ENCODE data around the gene TARS2.

Gene TARS2

GRCh38 chr1:150498342-150498741, 11.1 kb downstream of the TARS2 start:
- no CpG with 5 or more reads among the region's 10 CpGs for WGBS, 2 donors (ENCODE audit: extremely low coverage in 2 of 2, insufficient read length in 2 of 2, insufficient replicate concordance in 1 of 2)
- H3K23ac ChIP-seq (ENCODE audit: low read depth, low read length, poor library complexity), result no peak overlapping the region

GRCh38 chr1:150505431-150505830, 18.2 kb downstream of the TARS2 start:
- Histone ChIP-seq H3K9me3 (replicated peaks in 1 of 2; ENCODE audit: control insufficient read depth in 2 of 2, insufficient read depth in 1 of 2, low read depth in 1 of 2, low read length in 2 of 2) (no peaks in the 10 kb centered on the region), H2AK5ac (ENCODE audit: low read depth, low read length) (no peak overlapping the region), H3K27me3 (ENCODE audit: control insufficient read depth in 3 of 3, insufficient read depth in 3 of 3, low read depth in 1 of 3, low read length in 3 of 3) (no peaks in the 10 kb centered on the region), H3K23ac (ENCODE audit: low read depth, low read length, poor library complexity) (no peak overlapping the region), H2BK12ac (ENCODE audit: low read length) (no peak overlapping the region), H3K18ac (ENCODE audit: low read length) (no peak overlapping the region), H3K14ac (ENCODE audit: low read length) (no peak overlapping the region), H4K8ac (ENCODE audit: low read depth, low read length) (no peak overlapping the region), H3K4me3 (ENCODE audit: low read length in 2 of 2) (no peak overlapping the region), H3K4me1 (ENCODE audit: control insufficient read depth in 2 of 2, insufficient read depth in 1 of 2, low read depth in 1 of 2, low read length in 2 of 2) (peaks cover 12 to 35% of the 10 kb centered on the region in 2 donors), H2BK120ac (ENCODE audit: low read depth, low read length) (no peak overlapping the region), H3K4ac (ENCODE audit: low read length) (no peak overlapping the region), H4K91ac (ENCODE audit: low read depth, low read length, poor library complexity) (no peak overlapping the region), H2BK15ac (ENCODE audit: low read length) (no peak overlapping the region), H3K4me2 (ENCODE audit: insufficient read depth, low read length, poor library complexity, severe bottlenecking) (no peak overlapping the region), H3K36me3 (replicated peaks in 1 of 2; ENCODE audit: control insufficient read depth in 2 of 2, insufficient read depth in 2 of 2, low read length in 2 of 2) (peaks cover 14 to 61% of the 10 kb centered on the region in 2 donors), H2BK5ac (ENCODE audit: low read length) (no peak overlapping the region), H3K9ac (ENCODE audit: low read depth, low read length, poor library complexity) (no peak overlapping the region), H3K79me1 (ENCODE audit: low read depth, low read length) (no peaks in the 10 kb centered on the region), H3K27ac (replicated peaks; ENCODE audit: low read length) (no peak overlapping the region), H2AFZ (ENCODE audit: low read length) (no peak overlapping the region)
- no CpG with 5 or more reads among the region's 6 CpGs for WGBS, 2 donors (ENCODE audit: extremely low coverage in 2 of 2, insufficient read length in 2 of 2, insufficient replicate concordance in 1 of 2)
- no peak for DNase-seq (ENCODE audit: low spot score)

More at GRCh38 chr1:150498342-150498741, 11.1 kb downstream of the TARS2 start:
- Histone ChIP-seq H3K4ac (ENCODE audit: low read length) (no peak overlapping the region), H4K8ac (ENCODE audit: low read depth, low read length) (no peak overlapping the region), H2BK12ac (ENCODE audit: low read length) (no peak overlapping the region), H3K14ac (ENCODE audit: low read length) (no peak overlapping the region), H3K36me3 (replicated peaks in 1 of 2; ENCODE audit: control insufficient read depth in 2 of 2, insufficient read depth in 2 of 2, low read length in 2 of 2) (peaks cover 24 to 77% of the 10 kb centered on the region in 2 donors), H3K18ac (ENCODE audit: low read length) (no peak overlapping the region), H2BK120ac (ENCODE audit: low read depth, low read length) (no peak overlapping the region), H3K4me1 (ENCODE audit: control insufficient read depth in 2 of 2, insufficient read depth in 1 of 2, low read depth in 1 of 2, low read length in 2 of 2) (no peaks in the 10 kb centered on the region), H3K9ac (ENCODE audit: low read depth, low read length, poor library complexity) (no peak overlapping the region), H2AFZ (ENCODE audit: low read length) (no peak overlapping the region), H3K27me3 (ENCODE audit: control insufficient read depth in 3 of 3, insufficient read depth in 3 of 3, low read depth in 1 of 3, low read length in 3 of 3) (no peaks in the 10 kb centered on the region), H2BK5ac (ENCODE audit: low read length) (no peak overlapping the region), H2BK15ac (ENCODE audit: low read length) (no peak overlapping the region), H3K9me3 (replicated peaks in 1 of 2; ENCODE audit: control insufficient read depth in 2 of 2, insufficient read depth in 1 of 2, low read depth in 1 of 2, low read length in 2 of 2) (no peaks in the 10 kb centered on the region), H3K79me1 (ENCODE audit: low read depth, low read length) (no peaks in the 10 kb centered on the region), H3K4me2 (ENCODE audit: insufficient read depth, low read length, poor library complexity, severe bottlenecking) (no peak overlapping the region), H3K27ac (replicated peaks; ENCODE audit: low read length) (no peak overlapping the region), H4K91ac (ENCODE audit: low read depth, low read length, poor library complexity) (no peak overlapping the region), H3K4me3 (ENCODE audit: low read length in 2 of 2) (no peak overlapping the region), H2AK5ac (ENCODE audit: low read depth, low read length) (no peak overlapping the region)
- no peak for DNase-seq (ENCODE audit: low spot score)

GRCh38 chr1:150507912-150508864, 21.0 kb downstream of the TARS2 start, which contains the start of gene ECM1:
ECM1 (plus strand) TSS chr1:150508109; CDS start chr1:150508210, 101 bp downstream.
- Histone ChIP-seq H3K4ac (ENCODE audit: low read length) (no peak within 1 kb of the TSS), H3K4me1 (ENCODE audit: control insufficient read depth in 2 of 2, insufficient read depth in 1 of 2, low read depth in 1 of 2, low read length in 2 of 2) (peaks cover 12 to 35% of the 10 kb centered on the region in 2 donors), H2AFZ (ENCODE audit: low read length) (peak within 1 kb of the TSS; percentile 6), H4K91ac (ENCODE audit: low read depth, low read length, poor library complexity) (no peak within 1 kb of the TSS), H3K4me3 (ENCODE audit: low read length in 2 of 2) (no peak within 1 kb of the TSS), H3K79me1 (ENCODE audit: low read depth, low read length) (no peaks in the 10 kb centered on the region), H3K23ac (ENCODE audit: low read depth, low read length, poor library complexity) (peak within 1 kb of the TSS; percentile 52), H3K9me3 (replicated peaks in 1 of 2; ENCODE audit: control insufficient read depth in 2 of 2, insufficient read depth in 1 of 2, low read depth in 1 of 2, low read length in 2 of 2) (no peaks in the 10 kb centered on the region), H3K27ac (replicated peaks; ENCODE audit: low read length) (no peak within 1 kb of the TSS), H3K9ac (ENCODE audit: low read depth, low read length, poor library complexity) (no peak within 1 kb of the TSS), H3K36me3 (replicated peaks in 1 of 2; ENCODE audit: control insufficient read depth in 2 of 2, insufficient read depth in 2 of 2, low read length in 2 of 2) (peaks cover 19 to 46% of the 10 kb centered on the region in 2 donors), H2BK5ac (ENCODE audit: low read length) (no peak within 1 kb of the TSS), H2AK5ac (ENCODE audit: low read depth, low read length) (no peak within 1 kb of the TSS), H2BK120ac (ENCODE audit: low read depth, low read length) (no peak within 1 kb of the TSS), H4K8ac (ENCODE audit: low read depth, low read length) (no peak within 1 kb of the TSS), H2BK15ac (ENCODE audit: low read length) (no peak within 1 kb of the TSS), H3K27me3 (ENCODE audit: control insufficient read depth in 3 of 3, insufficient read depth in 3 of 3, low read depth in 1 of 3, low read length in 3 of 3) (no peaks in the 10 kb centered on the region), H2BK12ac (ENCODE audit: low read length) (no peak within 1 kb of the TSS), H3K14ac (ENCODE audit: low read length) (no peak within 1 kb of the TSS), H3K18ac (ENCODE audit: low read length) (no peak within 1 kb of the TSS), H3K4me2 (ENCODE audit: insufficient read depth, low read length, poor library complexity, severe bottlenecking) (no peak within 1 kb of the TSS)
- no CpG with 5 or more reads among the region's 7 CpGs for whole genome bisulfite sequencing, 2 donors (ENCODE audit: extremely low coverage in 2 of 2, insufficient read length in 2 of 2, insufficient replicate concordance in 1 of 2)
- no peak for DNase-seq (ENCODE audit: low spot score)

DNA sequence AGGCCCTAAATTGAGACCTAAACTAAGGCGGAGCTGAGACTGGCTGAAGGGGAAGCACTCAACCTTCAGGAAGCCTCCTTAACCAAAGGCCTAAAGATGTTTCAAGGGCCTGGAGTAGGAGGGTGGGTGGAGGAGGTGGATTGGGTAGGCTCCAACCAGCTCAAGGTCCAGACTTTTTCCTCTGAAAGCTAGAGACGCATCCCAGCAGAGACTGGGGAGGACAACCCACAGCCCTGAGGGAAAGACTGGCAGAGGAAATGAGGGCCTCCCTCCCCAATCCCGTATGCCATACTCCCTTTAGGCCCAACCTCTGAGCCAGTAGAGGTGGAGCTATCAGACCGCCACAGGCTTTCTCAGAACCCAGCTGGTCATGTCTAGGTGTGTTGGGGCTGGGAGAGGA, 21.8 kb downstream of the TARS2 start:
- H2BK120ac ChIP-seq (ENCODE audit: low read depth, low read length), result no peak overlapping the region
- no peaks in the 10 kb centered on the region for H3K9me3 ChIP-seq (replicated peaks in 1 of 2; ENCODE audit: control insufficient read depth in 2 of 2, insufficient read depth in 1 of 2, low read depth in 1 of 2, low read length in 2 of 2)
- no CpG with 5 or more reads among the region's 4 CpGs for WGBS, 2 donors (ENCODE audit: extremely low coverage in 2 of 2, insufficient read length in 2 of 2, insufficient replicate concordance in 1 of 2)
- no peak overlapping the region for H2BK5ac ChIP-seq (ENCODE audit: low read length)
- H2AK5ac ChIP-seq (ENCODE audit: low read depth, low read length), result no peak overlapping the region
- no peak overlapping the region for H3K4me2 ChIP-seq (ENCODE audit: insufficient read depth, low read length, poor library complexity, severe bottlenecking)
- H3K14ac ChIP-seq (ENCODE audit: low read length), result no peak overlapping the region
- H2BK12ac ChIP-seq (ENCODE audit: low read length), result no peak overlapping the region
- no peak overlapping the region for H3K4ac ChIP-seq (ENCODE audit: low read length)
- no peak overlapping the region for H3K4me3 ChIP-seq (ENCODE audit: low read length in 2 of 2)
- no peak overlapping the region for H3K18ac ChIP-seq (ENCODE audit: low read length)
- H3K4me1 ChIP-seq (ENCODE audit: control insufficient read depth in 2 of 2, insufficient read depth in 1 of 2, low read depth in 1 of 2, low read length in 2 of 2), result peaks cover 12 to 35% of the 10 kb centered on the region in 2 donors
- H2BK15ac ChIP-seq (ENCODE audit: low read length), result no peak overlapping the region
- H4K8ac ChIP-seq (ENCODE audit: low read depth, low read length), result no peak overlapping the region
- H2AFZ ChIP-seq (ENCODE audit: low read length), result peak overlapping the region; percentile 6
- H3K36me3 ChIP-seq (replicated peaks in 1 of 2; ENCODE audit: control insufficient read depth in 2 of 2, insufficient read depth in 2 of 2, low read length in 2 of 2), result peaks cover 17 to 45% of the 10 kb centered on the region in 2 donors
- no peak overlapping the region for H4K91ac ChIP-seq (ENCODE audit: low read depth, low read length, poor library complexity)
- no peak overlapping the region for H3K23ac ChIP-seq (ENCODE audit: low read depth, low read length, poor library complexity)
- no peak overlapping the region for H3K27ac ChIP-seq (replicated peaks; ENCODE audit: low read length)
- DNase-seq (ENCODE audit: low spot score), result no peak
- H3K27me3 ChIP-seq (ENCODE audit: control insufficient read depth in 3 of 3, insufficient read depth in 3 of 3, low read depth in 1 of 3, low read length in 3 of 3), result no peaks in the 10 kb centered on the region
- H3K79me1 ChIP-seq (ENCODE audit: low read depth, low read length), result no peaks in the 10 kb centered on the region
- no peak overlapping the region for H3K9ac ChIP-seq (ENCODE audit: low read depth, low read length, poor library complexity)
